ENCODE measurements around the gene OTUD3.
"Not testable (repeated sequence)": the region's sequence is repeated elsewhere in the genome, so short reads cannot be mapped to it uniquely, and the experiment has no call there.

The OTUD3 gene, protein sequence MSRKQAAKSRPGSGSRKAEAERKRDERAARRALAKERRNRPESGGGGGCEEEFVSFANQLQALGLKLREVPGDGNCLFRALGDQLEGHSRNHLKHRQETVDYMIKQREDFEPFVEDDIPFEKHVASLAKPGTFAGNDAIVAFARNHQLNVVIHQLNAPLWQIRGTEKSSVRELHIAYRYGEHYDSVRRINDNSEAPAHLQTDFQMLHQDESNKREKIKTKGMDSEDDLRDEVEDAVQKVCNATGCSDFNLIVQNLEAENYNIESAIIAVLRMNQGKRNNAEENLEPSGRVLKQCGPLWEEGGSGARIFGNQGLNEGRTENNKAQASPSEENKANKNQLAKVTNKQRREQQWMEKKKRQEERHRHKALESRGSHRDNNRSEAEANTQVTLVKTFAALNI

DNA sequence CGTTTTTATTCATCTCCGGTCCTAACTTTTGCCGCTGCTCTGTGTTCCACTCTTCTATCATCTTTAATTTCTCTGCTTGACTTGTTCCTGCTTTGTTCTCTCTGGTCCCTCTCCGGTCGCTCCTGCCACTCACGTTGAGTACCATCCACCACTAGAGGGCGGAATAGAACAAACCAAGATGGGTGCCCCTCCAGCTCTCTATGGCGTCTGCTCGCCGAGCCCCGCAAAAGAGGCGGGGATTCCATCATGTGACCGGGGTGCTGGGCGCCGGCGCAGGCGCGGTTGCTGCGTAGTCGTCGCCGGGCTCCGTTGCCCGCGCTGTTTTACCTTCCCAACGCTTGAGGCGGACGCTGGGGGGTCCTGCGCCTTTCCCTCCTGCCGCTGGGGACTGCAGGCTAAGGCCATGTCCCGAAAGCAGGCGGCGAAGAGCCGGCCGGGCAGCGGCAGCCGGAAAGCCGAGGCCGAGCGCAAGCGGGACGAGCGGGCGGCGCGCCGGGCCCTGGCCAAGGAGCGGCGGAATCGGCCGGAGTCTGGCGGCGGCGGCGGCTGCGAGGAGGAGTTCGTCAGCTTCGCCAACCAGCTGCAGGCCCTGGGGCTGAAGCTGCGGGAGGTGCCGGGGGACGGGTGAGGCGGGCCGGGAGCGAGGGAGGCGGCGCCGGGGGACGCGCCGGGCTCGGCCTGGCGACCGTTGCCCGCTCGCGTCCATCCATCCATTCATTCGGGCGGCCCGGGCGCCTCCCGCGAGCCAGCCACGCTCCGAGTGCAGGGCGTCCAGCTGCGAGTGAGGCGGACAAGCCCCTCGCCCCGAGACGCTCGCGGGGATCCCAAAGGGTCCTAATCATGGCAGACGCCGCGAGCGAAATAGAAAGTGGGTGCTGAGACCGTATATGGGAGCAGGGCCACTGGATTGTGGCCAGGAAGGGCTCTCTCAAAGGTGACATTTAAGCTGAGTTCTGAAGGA is at the start of gene OTUD3:
TSS of gene OTUD3 (plus strand) at position 285 of the 961 bp plus-strand sequence. CDS start at position 404, 119 bp downstream.
- Histone ChIP-seq H3K4me1 (ENCODE audit: control insufficient read depth, insufficient read depth, low read length) (peaks cover 19% of the 10 kb centered on the region), H3K9ac (ENCODE audit: low read length) (peak within 1 kb of the TSS; percentile 93), H3K4me3 (ENCODE audit: low read length) (peak within 1 kb of the TSS; percentile 95), H3K36me3 (ENCODE audit: control insufficient read depth, insufficient read depth, low read length, severe bottlenecking) (no peaks in the 10 kb centered on the region), H3K9me3 (ENCODE audit: control insufficient read depth, low read length) (no peaks in the 10 kb centered on the region), H3K27me3 (replicated peaks; ENCODE audit: control insufficient read depth, insufficient read depth, low read length) (peaks cover 4% of the 10 kb centered on the region)
- DNase-seq (ENCODE audit: low read depth), result peak; percentile 100

DNA sequence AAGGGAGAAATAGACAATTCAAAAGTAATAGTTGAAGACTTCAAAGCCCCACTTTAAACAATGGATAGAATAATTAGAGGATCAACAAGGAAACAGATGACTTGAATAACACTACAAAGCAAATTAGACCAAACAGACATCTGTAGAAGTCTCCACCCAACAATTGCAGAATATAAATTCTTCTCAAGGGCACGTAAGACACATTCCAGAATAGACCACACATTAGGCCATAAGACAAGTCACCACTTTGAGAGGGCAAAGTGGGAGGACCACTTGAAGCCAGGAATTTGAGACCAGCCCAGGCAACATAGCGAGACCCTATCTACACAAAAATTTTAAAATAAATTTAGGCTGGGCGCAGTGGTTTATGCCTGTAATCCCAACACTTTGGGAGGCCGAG is 46.6 kb upstream of the OTUD3 start:
- peaks cover 9% of the 10 kb centered on the region for H3K9me3 ChIP-seq (ENCODE audit: control insufficient read depth, low read length)
- H3K4me3 ChIP-seq (ENCODE audit: low read length), result no peak overlapping the region
- H3K27me3 ChIP-seq (replicated peaks; ENCODE audit: control insufficient read depth, insufficient read depth, low read length), result no peaks in the 10 kb centered on the region
- no peaks in the 10 kb centered on the region for H3K4me1 ChIP-seq (ENCODE audit: control insufficient read depth, insufficient read depth, low read length)
- peak; percentile 7 for DNase-seq (ENCODE audit: low read depth)
- no peak overlapping the region for H3K9ac ChIP-seq (ENCODE audit: low read length)
- H3K36me3 ChIP-seq (ENCODE audit: control insufficient read depth, insufficient read depth, low read length, severe bottlenecking), result no peaks in the 10 kb centered on the region

DNA sequence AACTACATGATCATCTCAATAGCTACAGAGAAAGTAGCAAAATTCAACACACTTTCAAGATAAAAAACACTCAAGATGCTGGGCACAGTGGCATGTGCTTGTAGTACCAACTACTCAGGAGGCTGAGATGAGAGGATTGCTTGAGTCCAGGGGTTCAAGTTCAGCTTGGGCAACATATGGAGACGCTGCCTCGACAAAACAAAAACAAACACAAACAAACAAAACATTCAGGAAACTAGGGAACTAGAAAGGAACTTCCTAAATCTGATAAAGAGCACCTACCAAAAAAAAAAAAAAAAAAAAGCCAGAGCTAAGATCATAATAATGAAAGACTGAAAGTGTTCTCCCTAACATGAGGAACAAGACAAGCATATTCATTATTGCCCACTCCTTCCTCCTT is 44.3 kb upstream of the OTUD3 start:
- DNase-seq (ENCODE audit: low read depth), result no peak
- no peaks in the 10 kb centered on the region for H3K4me1 ChIP-seq (ENCODE audit: control insufficient read depth, insufficient read depth, low read length)
- no peak overlapping the region for H3K9ac ChIP-seq (ENCODE audit: low read length)
- no peaks in the 10 kb centered on the region for H3K27me3 ChIP-seq (replicated peaks; ENCODE audit: control insufficient read depth, insufficient read depth, low read length)
- no peak overlapping the region for H3K4me3 ChIP-seq (ENCODE audit: low read length)
- no peaks in the 10 kb centered on the region for H3K9me3 ChIP-seq (ENCODE audit: control insufficient read depth, low read length)
- H3K36me3 ChIP-seq (ENCODE audit: control insufficient read depth, insufficient read depth, low read length, severe bottlenecking), result no peaks in the 10 kb centered on the region

DNA sequence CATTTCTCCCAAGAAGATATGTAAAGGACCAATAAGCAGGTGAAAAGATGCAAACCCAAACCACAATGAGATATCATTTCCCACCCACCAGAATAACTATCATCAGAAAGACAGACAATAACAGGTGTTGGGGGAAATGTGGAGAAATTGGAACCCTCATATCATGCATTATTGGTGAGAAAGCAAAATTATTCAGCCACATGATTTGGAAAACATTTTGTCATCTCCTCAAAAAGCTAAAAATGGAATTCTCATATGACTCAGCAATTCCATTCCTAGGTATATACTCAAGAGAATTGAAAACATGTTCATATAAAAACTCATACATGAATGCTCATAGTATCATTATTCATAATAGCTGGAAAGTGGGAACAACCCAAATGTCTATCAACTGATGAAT is 42.0 kb upstream of the OTUD3 start:
- H3K27me3 ChIP-seq (replicated peaks; ENCODE audit: control insufficient read depth, insufficient read depth, low read length), result no peaks in the 10 kb centered on the region
- H3K4me1 ChIP-seq (ENCODE audit: control insufficient read depth, insufficient read depth, low read length), result peaks cover 2% of the 10 kb centered on the region
- H3K4me3 ChIP-seq (ENCODE audit: low read length), result no peak overlapping the region
- peak; percentile 16 for DNase-seq (ENCODE audit: low read depth)
- no peaks in the 10 kb centered on the region for H3K36me3 ChIP-seq (ENCODE audit: control insufficient read depth, insufficient read depth, low read length, severe bottlenecking)
- no peak overlapping the region for H3K9ac ChIP-seq (ENCODE audit: low read length)
- no peaks in the 10 kb centered on the region for H3K9me3 ChIP-seq (ENCODE audit: control insufficient read depth, low read length)

DNA sequence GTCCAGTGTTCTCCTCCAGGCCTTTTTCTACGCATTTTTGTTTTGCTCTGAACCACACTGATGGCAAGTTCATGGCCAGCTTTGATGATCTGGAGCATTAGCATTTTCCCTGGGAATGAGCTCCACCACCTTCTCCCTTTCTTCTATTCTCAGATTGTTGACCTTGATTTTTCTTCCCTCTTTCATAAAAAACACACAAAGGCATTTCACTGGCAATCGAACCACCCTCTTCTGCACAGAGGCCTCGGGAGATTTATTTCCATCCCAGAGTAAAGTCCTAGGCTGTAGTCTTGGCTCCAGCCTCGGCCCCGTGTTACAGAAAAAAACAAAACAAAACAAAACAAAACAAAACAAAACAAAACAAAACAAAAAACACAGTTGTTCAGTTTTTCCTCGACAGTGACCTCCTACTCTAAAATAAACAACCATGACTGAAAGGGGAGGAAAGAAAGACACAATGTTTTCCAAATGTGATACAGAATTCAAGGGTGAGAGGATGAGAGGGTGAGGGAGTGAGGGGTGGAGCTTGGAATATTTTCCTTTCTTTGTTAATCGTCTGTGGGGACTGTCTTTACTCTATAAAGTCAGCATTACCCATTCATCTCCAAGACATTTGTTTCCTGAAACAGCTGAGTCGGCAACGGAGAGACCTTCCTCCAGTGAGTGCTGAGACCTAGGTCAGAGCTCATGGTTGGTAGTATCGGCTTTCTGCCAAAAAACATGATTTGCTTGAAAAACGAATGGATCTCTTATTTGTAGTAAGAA is 37.3 kb upstream of the OTUD3 start:
- Histone ChIP-seq H3K9ac (ENCODE audit: low read length) (no peak overlapping the region), H3K4me3 (ENCODE audit: low read length) (no peak overlapping the region), H3K4me1 (ENCODE audit: control insufficient read depth, insufficient read depth, low read length) (peaks cover 12% of the 10 kb centered on the region), H3K9me3 (ENCODE audit: control insufficient read depth, low read length) (no peaks in the 10 kb centered on the region), H3K36me3 (ENCODE audit: control insufficient read depth, insufficient read depth, low read length, severe bottlenecking) (no peaks in the 10 kb centered on the region), H3K27me3 (replicated peaks; ENCODE audit: control insufficient read depth, insufficient read depth, low read length) (no peaks in the 10 kb centered on the region)
- DNase-seq (ENCODE audit: low read depth), result no peak

DNA sequence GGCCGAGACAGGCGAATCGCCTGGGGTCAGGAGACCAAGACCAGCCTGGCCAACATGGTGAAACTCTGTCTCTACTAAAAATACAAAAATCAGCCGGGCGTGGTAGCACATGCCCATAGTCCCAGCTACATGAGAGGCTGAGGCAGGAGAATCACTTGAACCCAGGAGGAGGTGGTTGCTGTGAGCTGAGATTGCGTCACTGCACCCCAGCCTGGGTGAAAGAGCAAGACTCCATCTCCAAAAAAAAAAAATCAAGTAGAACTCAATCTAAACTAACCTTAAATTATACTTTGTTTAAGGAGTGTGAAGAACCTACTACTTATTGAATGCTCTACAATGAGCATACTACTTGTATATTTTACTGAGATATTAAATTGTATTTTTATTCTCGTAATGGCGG is 36.6 kb upstream of the OTUD3 start:
- Histone ChIP-seq H3K9ac (ENCODE audit: low read length) (no peak overlapping the region), H3K36me3 (ENCODE audit: control insufficient read depth, insufficient read depth, low read length, severe bottlenecking) (no peaks in the 10 kb centered on the region), H3K27me3 (replicated peaks; ENCODE audit: control insufficient read depth, insufficient read depth, low read length) (no peaks in the 10 kb centered on the region), H3K4me3 (ENCODE audit: low read length) (no peak overlapping the region), H3K4me1 (ENCODE audit: control insufficient read depth, insufficient read depth, low read length) (peaks cover 12% of the 10 kb centered on the region), H3K9me3 (ENCODE audit: control insufficient read depth, low read length) (no peaks in the 10 kb centered on the region)
- no peak for DNase-seq (ENCODE audit: low read depth)

DNA sequence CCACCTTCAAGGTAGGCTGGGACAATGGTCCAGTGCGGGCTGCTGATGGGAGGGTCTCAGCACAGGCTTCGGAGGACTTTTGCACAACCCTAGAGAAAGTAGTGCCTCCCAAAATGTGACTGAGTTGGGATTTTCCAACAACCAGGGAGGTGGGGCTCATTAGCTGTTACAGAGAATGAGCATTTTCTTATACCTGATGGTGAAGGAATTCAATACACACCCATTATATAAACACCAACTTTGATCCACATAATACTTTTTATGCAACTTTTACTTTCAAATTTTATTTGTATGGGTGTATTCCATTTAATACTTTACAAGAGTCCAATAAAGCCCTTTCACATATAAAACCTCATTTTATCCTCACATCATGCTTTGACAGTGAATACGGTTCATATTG is 35.9 kb upstream of the OTUD3 start:
- Histone ChIP-seq H3K4me1 (ENCODE audit: control insufficient read depth, insufficient read depth, low read length) (peaks cover 12% of the 10 kb centered on the region), H3K9ac (ENCODE audit: low read length) (no peak overlapping the region), H3K27me3 (replicated peaks; ENCODE audit: control insufficient read depth, insufficient read depth, low read length) (no peaks in the 10 kb centered on the region), H3K36me3 (ENCODE audit: control insufficient read depth, insufficient read depth, low read length, severe bottlenecking) (no peaks in the 10 kb centered on the region), H3K4me3 (ENCODE audit: low read length) (no peak overlapping the region), H3K9me3 (ENCODE audit: control insufficient read depth, low read length) (no peaks in the 10 kb centered on the region)
- no peak for DNase-seq (ENCODE audit: low read depth)

DNA sequence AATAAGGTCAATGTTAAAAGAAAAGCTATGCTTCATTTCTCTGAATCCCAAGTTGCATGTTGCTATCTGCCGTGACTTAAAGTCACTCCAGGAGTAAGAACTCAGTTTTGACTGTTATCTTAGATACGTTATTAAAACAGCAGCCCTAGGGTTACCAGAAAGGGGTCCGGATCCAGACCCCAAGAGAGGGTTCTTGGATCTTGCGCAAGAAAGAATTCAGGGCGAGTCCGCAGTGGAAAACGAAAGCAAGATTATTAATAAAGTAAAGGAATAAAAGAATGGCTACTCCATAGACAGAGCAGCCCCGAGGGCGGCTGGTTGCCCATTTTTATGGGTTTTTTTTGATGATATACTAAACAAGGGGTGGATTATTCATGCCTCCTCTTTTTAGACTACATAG is 34.9 kb upstream of the OTUD3 start:
- H3K9ac ChIP-seq (ENCODE audit: low read length); H3K27me3 ChIP-seq (replicated peaks; ENCODE audit: control insufficient read depth, insufficient read depth, low read length); DNase-seq (ENCODE audit: low read depth); H3K36me3 ChIP-seq (ENCODE audit: control insufficient read depth, insufficient read depth, low read length, severe bottlenecking); H3K9me3 ChIP-seq (ENCODE audit: control insufficient read depth, low read length): not testable (repeated sequence)
- H3K4me3 ChIP-seq (ENCODE audit: low read length), result peak overlapping the region; percentile 68
- H3K4me1 ChIP-seq (ENCODE audit: control insufficient read depth, insufficient read depth, low read length), result peaks cover 12% of the 10 kb centered on the region

DNA sequence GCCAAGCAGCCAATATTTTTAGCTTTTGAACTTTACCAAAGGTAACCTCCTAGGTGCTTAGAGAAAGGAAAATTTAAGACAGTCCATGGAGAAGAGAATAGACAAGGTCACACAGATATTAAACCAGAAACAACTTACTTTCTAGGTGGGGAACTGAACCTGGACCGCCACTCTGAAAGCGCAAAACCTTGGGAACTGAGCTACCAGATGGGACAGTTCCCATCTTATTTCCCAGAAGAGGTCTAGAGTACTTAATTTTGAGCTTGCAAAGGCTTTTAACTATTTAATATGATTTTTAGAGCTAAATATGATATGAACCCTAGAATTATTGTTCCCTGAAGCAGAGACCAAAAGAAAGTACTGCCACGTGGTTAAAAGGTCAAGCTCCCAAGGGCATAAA is 32.9 kb upstream of the OTUD3 start:
- not testable (repeated sequence) for H3K36me3 ChIP-seq (ENCODE audit: control insufficient read depth, insufficient read depth, low read length, severe bottlenecking); H3K9me3 ChIP-seq (ENCODE audit: control insufficient read depth, low read length); H3K27me3 ChIP-seq (replicated peaks; ENCODE audit: control insufficient read depth, insufficient read depth, low read length); H3K9ac ChIP-seq (ENCODE audit: low read length); DNase-seq (ENCODE audit: low read depth); H3K4me3 ChIP-seq (ENCODE audit: low read length)
- H3K4me1 ChIP-seq (ENCODE audit: control insufficient read depth, insufficient read depth, low read length), result peaks cover 12% of the 10 kb centered on the region

DNA sequence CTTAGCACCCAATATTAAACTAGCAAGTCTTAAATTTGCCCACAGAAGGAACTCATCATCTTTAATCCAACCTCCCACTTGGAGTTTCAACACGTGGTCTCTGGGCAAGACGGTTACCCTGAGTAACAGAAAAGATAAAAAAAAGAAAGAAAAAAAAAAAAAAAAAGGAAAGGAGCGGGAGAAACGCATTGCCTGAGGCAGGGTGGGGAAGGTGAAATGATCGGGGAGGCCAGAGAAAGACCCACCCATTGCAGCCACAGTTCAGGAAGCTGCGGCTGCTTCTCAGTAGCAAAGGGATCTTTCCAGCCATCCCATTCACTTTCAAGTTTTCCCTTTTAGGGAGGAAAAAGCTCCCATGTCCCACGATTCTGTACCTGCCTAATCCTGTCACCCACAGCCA is 32.0 kb upstream of the OTUD3 start:
- H3K9me3 ChIP-seq (ENCODE audit: control insufficient read depth, low read length), result no peaks in the 10 kb centered on the region
- peaks cover 10% of the 10 kb centered on the region for H3K4me1 ChIP-seq (ENCODE audit: control insufficient read depth, insufficient read depth, low read length)
- H3K4me3 ChIP-seq (ENCODE audit: low read length), result no peak overlapping the region
- H3K36me3 ChIP-seq (ENCODE audit: control insufficient read depth, insufficient read depth, low read length, severe bottlenecking), result no peaks in the 10 kb centered on the region
- no peaks in the 10 kb centered on the region for H3K27me3 ChIP-seq (replicated peaks; ENCODE audit: control insufficient read depth, insufficient read depth, low read length)
- DNase-seq (ENCODE audit: low read depth), result no peak
- no peak overlapping the region for H3K9ac ChIP-seq (ENCODE audit: low read length)

DNA sequence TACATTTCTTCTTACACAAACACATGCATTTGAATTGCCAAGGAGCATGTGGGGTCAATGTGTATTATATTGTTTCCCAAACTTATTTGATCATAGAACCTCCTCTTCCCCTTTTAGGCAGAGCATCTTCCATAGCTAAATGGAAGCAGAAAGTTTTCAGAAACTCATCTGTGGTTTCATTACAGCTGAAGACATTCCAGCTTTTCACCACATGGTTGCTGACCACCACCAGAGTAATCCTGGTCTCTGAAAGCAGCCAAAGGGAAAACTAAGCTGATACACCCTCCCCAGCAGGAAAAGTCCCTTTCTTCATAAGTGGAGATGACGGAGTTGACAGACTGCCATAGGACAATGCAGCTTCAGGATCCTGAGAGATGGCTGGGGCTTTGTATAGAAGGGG is 30.2 kb upstream of the OTUD3 start:
- no peaks in the 10 kb centered on the region for H3K9me3 ChIP-seq (ENCODE audit: control insufficient read depth, low read length)
- DNase-seq (ENCODE audit: low read depth), result no peak

More for the DNA sequence above, 30.2 kb upstream of the OTUD3 start:
- H3K9ac ChIP-seq (ENCODE audit: low read length), result no peak overlapping the region
- no peak overlapping the region for H3K4me3 ChIP-seq (ENCODE audit: low read length)
- no peaks in the 10 kb centered on the region for H3K27me3 ChIP-seq (replicated peaks; ENCODE audit: control insufficient read depth, insufficient read depth, low read length)
- no peaks in the 10 kb centered on the region for H3K36me3 ChIP-seq (ENCODE audit: control insufficient read depth, insufficient read depth, low read length, severe bottlenecking)
- H3K4me1 ChIP-seq (ENCODE audit: control insufficient read depth, insufficient read depth, low read length), result peaks cover 3% of the 10 kb centered on the region

All from adipocyte (in vitro differentiated cells).